HG02642 (cell line): ENCODE measurements around the gene DUS1L.

Experiments used
- ATAC-seq: cut with Tn5 transposase; IDR thresholded peaks from one replicate; pipeline ENCODE4 v1.9.1; 2021; ENCODE audit warnings: mild to moderate bottlenecking; ENCODE audit not compliant: unreplicated experiment, poor library complexity

DUS1L gene

GRCh38 chr17:82016061-82016874 is 49.3 kb downstream of the DUS1L start:
- ATAC-seq, result no peak

GRCh38 chr17:82015311-82015971 is 50.2 kb downstream of the DUS1L start:
- ATAC-seq, result no peak

GRCh38 chr17:82014971-82015310 is 50.7 kb downstream of the DUS1L start:
- ATAC-seq, result no peak

GRCh38 chr17:82014432-82014831 is 51.2 kb downstream of the DUS1L start:
- no peak for ATAC-seq

- no peak for ATAC-seq
Measured at GRCh38 chr17:82013772-82014321, 51.8 kb downstream of the DUS1L start.

- ATAC-seq, result no peak
Measured at GRCh38 chr17:82013341-82013740, 52.3 kb downstream of the DUS1L start.

- no peak for ATAC-seq
Measured at GRCh38 chr17:82012640-82013295, 52.8 kb downstream of the DUS1L start.

- no peak for ATAC-seq
Measured at GRCh38 chr17:82012261-82012639, 53.4 kb downstream of the DUS1L start.

- ATAC-seq, result no peak
Measured at GRCh38 chr17:82011617-82012187, 53.9 kb downstream of the DUS1L start.

GRCh38 chr17:82010575-82011525 is 54.8 kb downstream of the DUS1L start:
- ATAC-seq, result no peak

GRCh38 chr17:82009413-82009812 is 56.2 kb downstream of the DUS1L start:
- no peak for ATAC-seq

GRCh38 chr17:82008941-82009405 is 56.6 kb downstream of the DUS1L start:
- no peak for ATAC-seq

- no peak for ATAC-seq
Measured at GRCh38 chr17:82008258-82008940, 57.2 kb downstream of the DUS1L start.
